ENCODE data around the gene SOX30.
"Not testable (repeated sequence)": the region's sequence is repeated elsewhere in the genome, so short reads cannot be mapped to it uniquely, and the experiment has no call there.

SOX30 gene

DNA sequence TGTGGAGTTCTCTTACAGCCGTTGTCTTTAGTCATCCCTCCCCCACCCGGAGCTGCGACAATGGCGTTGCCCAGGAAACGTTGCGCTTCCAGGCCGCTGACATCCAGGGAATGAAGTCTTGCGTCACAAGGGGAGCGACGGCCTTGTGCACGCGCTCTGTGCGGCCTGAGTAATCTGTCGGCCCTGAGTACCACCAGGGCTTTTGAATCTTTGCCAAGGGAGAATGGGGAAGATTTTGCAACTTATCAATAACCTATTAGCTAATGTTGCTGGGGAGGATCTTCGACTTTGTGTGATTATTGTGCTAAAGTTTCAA lies at the start of gene SOX30:
SOX30 (minus strand) TSS at position 62 of the 316 bp plus-strand sequence. CDS start 360 bp downstream, outside the sequence.
- no peak for DNase-seq (ENCODE audit: low spot score)

- not testable (repeated sequence) for DNase-seq (ENCODE audit: low spot score)
These were observed 46.4 kb upstream of the SOX30 start for GRCh38 chr5:157698674-157699073.

GRCh38 chr5:157696154-157696553 lies 43.9 kb upstream of the SOX30 start:
- DNase-seq (ENCODE audit: low spot score): not testable (repeated sequence)

DNA sequence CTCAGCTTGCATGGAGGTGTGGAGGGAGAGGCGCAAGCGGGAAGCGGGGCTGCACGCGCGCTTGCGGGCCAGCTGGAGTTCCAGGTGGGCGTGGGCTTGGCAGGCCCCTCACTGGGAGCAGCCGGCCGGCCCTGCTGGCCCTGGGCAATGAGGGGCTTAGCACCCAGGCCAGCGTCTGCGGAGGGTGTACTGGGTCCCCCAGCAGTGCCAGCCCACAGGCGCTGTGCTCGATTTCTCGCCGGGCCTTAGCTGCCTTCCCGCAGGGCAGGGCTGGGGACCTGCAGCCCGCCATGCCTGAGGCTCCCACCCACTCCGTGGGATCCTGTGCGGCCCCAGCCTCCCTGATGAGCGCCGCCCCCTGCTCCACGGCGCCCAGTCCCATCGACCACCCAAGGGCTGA lies 41.6 kb upstream of the SOX30 start:
- not testable (repeated sequence) for DNase-seq (ENCODE audit: low spot score)

DNA sequence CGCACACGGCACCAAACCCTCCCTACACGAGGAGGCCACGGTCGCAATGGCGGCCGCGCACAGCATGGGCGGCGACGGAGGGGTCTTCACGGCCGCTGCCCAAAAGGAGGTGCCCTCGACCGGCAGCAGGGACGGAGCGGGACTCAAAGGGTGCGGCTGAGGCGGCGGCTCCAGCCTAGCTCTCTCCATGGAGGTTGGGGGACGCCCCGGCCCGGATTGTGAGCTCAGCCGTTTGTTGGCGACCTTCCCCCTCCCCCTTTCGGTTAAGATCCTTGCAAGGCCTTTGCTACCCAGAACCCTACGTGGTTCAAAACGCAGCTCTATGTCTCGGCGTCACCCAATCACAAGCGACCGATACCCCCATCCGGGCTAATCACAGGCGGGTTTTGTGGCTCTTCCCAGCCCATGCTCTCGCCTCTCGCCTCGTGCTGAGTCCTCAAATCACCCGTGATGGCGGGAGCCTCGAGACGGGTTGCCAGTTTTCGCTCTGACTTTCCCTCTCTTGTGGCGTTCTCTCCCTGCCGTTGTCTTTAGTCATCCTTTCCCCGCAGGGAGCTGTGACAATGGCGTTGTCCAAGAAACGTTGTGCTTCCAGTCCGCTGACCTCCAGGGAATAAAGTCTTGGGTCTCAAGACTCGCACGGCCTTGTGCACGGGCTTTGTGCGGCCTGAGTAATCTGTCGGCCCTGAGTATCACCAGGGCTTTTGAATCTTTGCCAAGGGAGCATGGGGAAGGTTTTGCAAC lies 38.6 kb upstream of the SOX30 start:
- DNase-seq (ENCODE audit: low spot score): no peak

GRCh38 chr5:157689942-157690689 lies 37.9 kb upstream of the SOX30 start:
- DNase-seq (ENCODE audit: low spot score): peak; percentile 37

DNA sequence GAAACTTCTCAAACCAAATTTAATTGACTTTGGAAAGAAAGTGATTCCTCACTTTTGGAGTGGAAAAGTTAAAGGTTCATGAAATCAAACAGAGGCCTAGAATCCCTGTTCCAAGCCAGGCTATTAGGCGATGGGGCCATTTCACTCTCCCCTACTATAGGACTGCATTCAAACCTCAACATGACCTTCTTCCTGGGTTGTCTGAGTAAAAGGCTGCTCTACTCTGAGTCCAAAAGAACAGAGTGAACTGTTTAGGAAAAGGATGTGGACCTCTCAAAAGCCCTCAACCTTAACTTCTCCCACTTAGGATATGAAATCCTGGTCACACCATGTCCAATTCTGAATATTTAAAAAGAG lies 34.9 kb upstream of the SOX30 start:
- no peak for DNase-seq (ENCODE audit: low spot score)

DNA sequence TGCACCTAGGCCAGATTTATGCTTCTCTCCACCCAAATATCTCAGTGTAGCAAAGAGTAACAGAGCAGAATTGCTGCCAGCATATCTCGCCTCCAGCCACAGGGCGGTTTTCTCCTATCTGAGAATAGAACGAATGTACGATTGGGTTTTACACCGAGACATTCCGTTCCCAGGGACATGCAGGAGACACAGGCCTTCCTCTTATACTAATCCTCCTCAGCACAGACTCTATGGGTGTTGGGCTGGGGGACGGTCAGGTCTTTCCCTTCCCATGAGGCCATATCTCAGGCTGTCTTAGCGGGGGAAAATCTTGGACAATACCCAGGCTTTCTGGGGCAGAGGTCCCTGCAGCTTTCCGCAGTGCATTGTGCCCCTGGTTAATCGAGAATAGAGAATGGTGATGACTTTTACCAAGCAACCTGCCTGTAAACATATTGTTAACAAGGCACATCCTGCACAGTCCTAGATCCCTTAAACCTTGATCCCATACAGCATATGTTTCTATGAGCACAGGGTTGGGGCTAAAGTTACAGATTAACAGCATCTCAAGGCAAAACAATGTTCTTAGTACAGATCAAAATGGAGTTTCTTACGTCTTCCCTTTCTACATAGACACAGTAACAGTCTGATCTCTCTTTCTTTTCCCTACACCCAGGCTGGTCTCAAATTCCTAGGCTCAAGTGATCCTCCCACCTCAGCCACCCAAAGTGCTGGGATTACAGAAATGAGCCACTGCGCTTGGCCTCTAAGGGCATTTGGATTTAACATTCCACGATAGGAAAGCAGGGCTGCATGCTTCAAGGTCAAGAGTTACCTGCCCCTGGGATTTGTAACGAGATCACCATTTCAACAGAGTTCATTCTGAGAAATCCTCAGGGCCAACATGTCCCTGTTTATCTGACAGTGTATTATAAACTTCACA lies 34.3 kb upstream of the SOX30 start:
- DNase-seq (ENCODE audit: low spot score): not testable (repeated sequence)

DNA sequence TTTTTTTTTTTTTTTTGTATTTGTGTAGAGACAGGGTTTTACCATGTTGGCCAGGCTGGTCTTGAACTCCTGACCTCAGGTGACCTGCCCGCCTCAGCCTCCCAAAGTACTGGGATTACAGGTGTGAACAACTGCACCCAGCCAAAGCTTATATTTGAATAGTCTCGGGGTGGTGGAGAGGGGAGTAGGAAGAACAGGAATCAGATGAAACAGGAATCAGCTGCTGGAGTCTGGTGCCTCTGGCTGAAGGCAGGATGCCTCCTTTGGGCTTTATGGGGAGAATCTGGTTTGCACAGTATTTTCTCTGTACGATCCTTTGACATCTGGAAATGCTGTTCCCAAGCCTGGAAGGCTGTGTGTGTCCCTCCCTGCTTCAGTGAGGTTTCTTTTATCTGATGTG lies 30.0 kb upstream of the SOX30 start:
- DNase-seq (ENCODE audit: low spot score): no peak

DNA sequence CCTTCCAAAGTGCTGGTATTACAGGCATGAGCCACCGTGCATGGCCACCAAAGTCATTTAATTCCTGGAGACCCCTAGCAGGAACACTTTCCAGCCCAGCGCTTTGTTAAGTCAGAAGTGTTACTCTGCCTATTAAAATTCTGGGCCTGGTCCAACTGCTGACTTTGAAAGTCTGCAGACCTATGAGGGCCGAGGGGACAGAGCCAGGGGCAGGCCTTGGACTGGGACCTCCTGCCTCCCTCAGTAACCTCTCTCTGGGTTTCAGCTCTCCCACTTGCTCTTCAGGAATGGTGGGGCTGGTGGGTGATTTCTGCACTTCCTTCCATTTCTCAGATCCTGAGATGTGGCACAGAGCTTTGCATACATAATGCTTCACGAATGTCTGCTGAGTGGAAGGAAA lies 28.8 kb upstream of the SOX30 start:
- no peak for DNase-seq (ENCODE audit: low spot score)

DNA sequence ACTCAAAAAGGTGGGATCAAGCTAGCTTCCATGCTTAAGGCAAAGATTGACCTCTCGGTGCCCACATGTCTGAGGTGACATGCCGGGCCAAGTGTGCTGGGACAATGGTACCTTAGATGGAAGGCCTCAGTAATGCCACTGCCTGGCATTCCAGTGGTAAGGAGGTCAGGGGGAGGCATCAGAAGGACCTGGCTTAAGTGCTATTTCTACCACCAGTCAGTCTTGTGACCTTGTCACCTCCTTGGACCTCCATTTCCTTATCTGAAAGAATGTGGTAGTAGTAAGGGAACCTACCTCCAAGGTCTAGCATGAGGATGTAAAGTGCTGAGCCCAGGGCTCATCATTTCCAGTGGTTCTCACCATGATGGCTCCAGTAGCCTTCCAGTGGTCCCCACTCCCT lies 28.0 kb upstream of the SOX30 start:
- no peak for DNase-seq (ENCODE audit: low spot score)

- DNase-seq (ENCODE audit: low spot score): no peak
These were observed 27.6 kb upstream of the SOX30 start for GRCh38 chr5:157679801-157680200.

- no peak for DNase-seq (ENCODE audit: low spot score)
These were observed 25.7 kb upstream of the SOX30 start for GRCh38 chr5:157677931-157678330.

DNA sequence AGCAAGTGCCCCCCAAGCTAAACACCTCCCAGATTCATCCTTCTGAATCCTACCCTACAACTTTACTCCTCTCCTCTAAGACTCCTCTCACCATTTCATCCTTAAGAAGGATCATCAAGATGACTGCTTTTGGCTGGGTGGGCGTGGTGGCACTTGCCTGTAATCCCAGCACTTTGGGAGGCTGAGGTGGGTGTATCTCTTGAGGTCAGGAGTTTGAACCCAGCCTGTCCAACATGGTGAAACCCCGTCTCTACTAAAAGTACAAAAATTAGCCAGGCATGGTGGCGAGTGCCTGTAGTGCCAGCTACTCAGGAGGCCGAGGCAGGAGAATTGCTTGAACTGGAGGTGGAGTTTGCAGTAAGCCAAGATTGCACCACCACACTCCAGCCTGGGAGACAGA lies 22.1 kb upstream of the SOX30 start:
- not testable (repeated sequence) for DNase-seq (ENCODE audit: low spot score)

DNA sequence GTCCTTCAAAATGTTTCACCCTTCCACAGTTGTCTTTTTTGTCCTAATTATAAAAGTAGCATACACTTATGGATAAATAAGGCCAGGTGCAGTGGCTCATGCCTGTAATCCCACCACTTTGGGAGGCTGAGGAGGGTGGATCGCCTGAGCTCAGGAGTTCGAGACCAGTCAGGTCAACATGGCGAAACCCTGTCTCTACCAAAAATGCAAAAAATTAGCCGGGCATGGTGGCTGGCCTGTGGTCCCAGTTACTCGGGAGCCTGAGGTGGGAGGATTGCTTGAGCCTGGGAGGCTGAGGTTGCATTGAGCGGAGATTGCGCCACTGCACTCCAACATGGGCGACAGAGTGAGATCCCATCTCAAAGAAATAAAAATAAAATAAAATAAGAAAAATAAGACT lies 20.7 kb upstream of the SOX30 start:
- DNase-seq (ENCODE audit: low spot score): no peak

GRCh38 chr5:157671592-157672330 lies 19.5 kb upstream of the SOX30 start:
- no peak for DNase-seq (ENCODE audit: low spot score)

- DNase-seq (ENCODE audit: low spot score): no peak
These were observed 18.7 kb upstream of the SOX30 start, which contains the start of gene C5orf52 for GRCh38 chr5:157670662-157671591. Gene C5orf52 (plus strand): TSS chr5:157671533. CDS start chr5:157671615, 82 bp downstream.

DNA sequence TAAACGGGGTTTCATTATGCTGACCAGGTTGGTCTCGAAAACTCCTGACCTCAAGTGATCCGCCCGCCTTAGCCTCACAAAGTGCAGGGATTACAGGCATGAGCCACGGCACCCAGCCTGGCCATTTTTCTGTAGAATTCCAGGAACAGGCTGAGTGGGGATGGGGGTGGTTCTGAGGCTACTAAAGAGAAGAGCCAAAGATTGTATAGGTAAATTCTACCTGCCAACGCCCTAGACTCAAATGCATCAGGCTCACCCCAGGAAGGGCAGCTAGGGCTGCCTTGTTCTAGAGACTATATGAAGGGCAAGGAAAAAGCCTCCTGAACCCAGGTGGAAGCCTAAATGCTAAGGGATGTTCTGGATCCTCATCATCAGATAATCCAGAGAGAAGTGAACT lies 17.5 kb upstream of the SOX30 start:
- DNase-seq (ENCODE audit: low spot score): no peak

DNA sequence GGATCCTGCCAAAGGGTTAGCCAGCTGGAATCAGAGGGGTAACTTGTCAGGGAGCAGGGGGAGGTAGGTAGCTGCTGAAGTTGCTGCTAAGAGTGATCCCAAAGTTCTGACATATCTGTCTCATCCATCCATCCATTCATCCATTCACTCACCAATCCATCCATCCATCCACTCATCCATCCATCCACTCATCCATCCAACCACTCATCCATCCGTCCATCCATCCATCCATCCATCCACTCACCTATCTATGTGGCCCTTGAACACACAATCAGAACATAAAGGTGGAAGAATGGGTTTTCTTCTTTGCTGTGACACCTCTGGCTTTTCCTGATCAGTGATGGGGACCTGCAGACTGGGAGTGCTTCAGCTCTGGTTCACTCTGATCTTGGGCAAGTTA lies 16.1 kb upstream of the SOX30 start:
- no peak for DNase-seq (ENCODE audit: low spot score)

- no peak for DNase-seq (ENCODE audit: low spot score)
These were observed 13.3 kb upstream of the SOX30 start for GRCh38 chr5:157665467-157666070.

All from hematopoietic multipotent progenitor cell treated with erythropoietin and hydrocortisone succinate and interleukin-3 and kit ligand, for 15 days (in vitro differentiated cells).